Non-pigmented ciliary epithelial cell (primary cell): ENCODE data around the gene CCBE1.

Experiments used
- DNase-seq: peaks from one replicate; pipeline ENCODE4 v3.0.0-alpha.2; 2010; ENCODE audit warnings: low read depth

CCBE1 gene

GRCh38 chr18:59386909-59387686, 310.1 kb downstream of the CCBE1 start:
- no peak for DNase-seq

- no peak for DNase-seq
These were observed 312.0 kb downstream of the CCBE1 start for GRCh38 chr18:59385191-59385590.

- no peak for DNase-seq
These were observed 313.4 kb downstream of the CCBE1 start for GRCh38 chr18:59383851-59384250.

GRCh38 chr18:59382383-59382782, 314.8 kb downstream of the CCBE1 start:
- no peak for DNase-seq

GRCh38 chr18:59381949-59382348, 315.3 kb downstream of the CCBE1 start:
- no peak for DNase-seq
